ENCODE data around the gene TICAM2.

GRCh38 chr5:115557667-115558387 is 44.5 kb downstream of the TICAM2 start:
- no peak for TF ChIP-seq CTCF (IDR thresholded peaks at IDR 0.05)
- no peak for TF ChIP-seq EZH2 (IDR thresholded peaks at IDR 0.05; ENCODE audit: borderline replicate concordance, insufficient read depth, low read depth, low read length, poor library complexity, severe bottlenecking)

Measured in B cell (primary cell).